ENCODE data around the gene KCTD16. TPM values are rescaled to one million over a fixed set of nuclear protein-coding genes. Genes with fewer than 3 reads are reported as not detected.

KCTD16 gene
- polyA plus RNA-seq, 1 donor (not counting 4 experiments of a cell fraction or from before 2014, with no cell fraction given): 0.04 TPM

DNA sequence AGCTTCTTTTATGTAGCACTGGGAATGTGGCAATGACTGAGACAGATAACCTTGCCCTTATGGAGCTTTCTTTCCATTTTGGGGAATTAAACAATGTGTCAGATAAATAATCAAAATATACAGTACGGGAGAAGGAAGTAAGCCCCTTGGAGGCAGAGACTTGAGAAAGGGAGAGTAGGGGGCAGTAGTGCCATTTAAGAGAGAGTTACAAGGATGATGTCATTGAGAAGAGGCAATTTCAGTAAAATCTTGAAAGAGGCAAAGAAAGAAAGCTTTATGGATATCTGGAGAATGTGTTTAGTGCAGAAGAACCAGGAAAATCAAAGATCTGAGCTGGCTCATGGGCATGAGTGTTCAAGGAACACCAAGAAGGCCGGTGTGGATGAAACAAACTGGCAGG is 77.3 kb downstream of the KCTD16 start:
- no peak overlapping the region for H3K4me3 ChIP-seq (ENCODE audit: control insufficient read depth in 2 of 3, extremely low read depth in 1 of 3, insufficient read depth in 2 of 3, low read depth in 1 of 3, low read length in 3 of 3)
- H3K27ac ChIP-seq (ENCODE audit: control insufficient read depth, insufficient read depth, low read length): no peak overlapping the region
- dilution Hi-C loops (cut with MboI; ENCODE audit: extremely low pct_ligation_motif_present, low sequenced_read_pairs): no loop called here
- TF ChIP-seq, protein P1, sequence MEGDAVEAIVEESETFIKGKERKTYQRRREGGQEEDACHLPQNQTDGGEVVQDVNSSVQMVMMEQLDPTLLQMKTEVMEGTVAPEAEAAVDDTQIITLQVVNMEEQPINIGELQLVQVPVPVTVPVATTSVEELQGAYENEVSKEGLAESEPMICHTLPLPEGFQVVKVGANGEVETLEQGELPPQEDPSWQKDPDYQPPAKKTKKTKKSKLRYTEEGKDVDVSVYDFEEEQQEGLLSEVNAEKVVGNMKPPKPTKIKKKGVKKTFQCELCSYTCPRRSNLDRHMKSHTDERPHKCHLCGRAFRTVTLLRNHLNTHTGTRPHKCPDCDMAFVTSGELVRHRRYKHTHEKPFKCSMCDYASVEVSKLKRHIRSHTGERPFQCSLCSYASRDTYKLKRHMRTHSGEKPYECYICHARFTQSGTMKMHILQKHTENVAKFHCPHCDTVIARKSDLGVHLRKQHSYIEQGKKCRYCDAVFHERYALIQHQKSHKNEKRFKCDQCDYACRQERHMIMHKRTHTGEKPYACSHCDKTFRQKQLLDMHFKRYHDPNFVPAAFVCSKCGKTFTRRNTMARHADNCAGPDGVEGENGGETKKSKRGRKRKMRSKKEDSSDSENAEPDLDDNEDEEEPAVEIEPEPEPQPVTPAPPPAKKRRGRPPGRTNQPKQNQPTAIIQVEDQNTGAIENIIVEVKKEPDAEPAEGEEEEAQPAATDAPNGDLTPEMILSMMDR (optimal IDR thresholded peaks at IDR 0.05 in 1 of 3, IDR thresholded peaks at IDR 0.05 in 1 of 3, conservative IDR thresholded peaks at IDR 0.05 in 1 of 3; ENCODE audit: extremely low read depth in 1 of 3, insufficient read depth in 2 of 3, low read length in 3 of 3): no peak
- no peak for TF ChIP-seq EZH2 (IDR thresholded peaks at IDR 0.05; ENCODE audit: low read length)
- no peak overlapping the region for H3K4me2 ChIP-seq (ENCODE audit: control insufficient read depth, extremely low read depth, insufficient read depth, low read depth, low read length)
- no peaks in the 10 kb centered on the region for H3K27me3 ChIP-seq (ENCODE audit: control insufficient read depth, extremely low read depth, insufficient read depth, low read length)
- DNase-seq (ENCODE audit: low read depth, low spot score) (no peak), FAIRE-seq (no peak)
- H3K9me3 ChIP-seq (ENCODE audit: control insufficient read depth, low read depth, low read length): no peaks in the 10 kb centered on the region
- no peaks in the 10 kb centered on the region for H3K9me1 ChIP-seq (ENCODE audit: control insufficient read depth, extremely low read depth, insufficient read depth, low read length)
- H3K36me3 ChIP-seq (ENCODE audit: control insufficient read depth in 2 of 2, extremely low read depth in 1 of 2, insufficient read depth in 2 of 2, low read length in 2 of 2): no peaks in the 10 kb centered on the region
- no peaks in the 10 kb centered on the region for H3K4me1 ChIP-seq (ENCODE audit: control insufficient read depth, extremely low read depth, insufficient read depth, low read length)
- no peaks in the 10 kb centered on the region for H3K79me2 ChIP-seq (ENCODE audit: control insufficient read depth, insufficient read depth, low read length)
- H2AFZ ChIP-seq (ENCODE audit: control insufficient read depth, low read length): no peak overlapping the region
- H3K9ac ChIP-seq (ENCODE audit: control insufficient read depth, extremely low read depth, insufficient read depth, low read length): no peak overlapping the region
- no peaks in the 10 kb centered on the region for H4K20me1 ChIP-seq (ENCODE audit: control insufficient read depth, extremely low read depth, insufficient read depth, low read length)

DNA sequence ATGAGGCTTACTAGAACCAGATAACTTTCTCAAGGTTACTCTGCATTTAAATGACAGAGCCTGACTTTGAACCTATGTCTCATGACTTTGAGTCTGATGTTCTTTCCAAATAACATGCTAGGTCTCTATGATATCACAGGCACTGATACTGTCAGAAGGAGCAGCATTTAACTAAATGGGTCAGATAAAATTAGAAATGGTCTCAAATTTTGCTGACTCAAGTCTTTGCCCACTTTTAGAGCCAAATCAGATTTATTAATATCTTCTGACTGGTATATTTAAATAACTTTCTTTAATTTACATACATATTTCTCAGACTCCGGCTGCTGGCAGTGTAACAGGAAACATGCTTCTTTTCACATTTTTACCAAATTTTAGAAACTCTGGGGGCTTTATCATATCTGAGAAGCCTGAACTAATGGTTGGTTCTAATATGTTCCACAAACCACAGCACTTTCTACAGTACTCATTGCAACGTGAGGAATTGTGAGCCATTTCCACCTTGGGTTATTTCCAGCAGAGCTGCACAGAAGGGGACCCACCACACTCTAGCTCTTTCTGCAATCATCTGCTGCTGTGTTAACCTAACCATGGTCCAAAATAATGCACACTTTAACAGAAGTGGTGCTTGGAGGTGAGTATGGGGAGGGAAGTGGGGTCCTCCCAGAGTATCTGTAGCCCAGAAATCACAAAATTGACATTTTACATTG is 79.2 kb downstream of the KCTD16 start:
- Histone ChIP-seq H3K27me3 (ENCODE audit: control insufficient read depth, extremely low read depth, insufficient read depth, low read length) (no peaks in the 10 kb centered on the region), H3K27ac (ENCODE audit: control insufficient read depth, insufficient read depth, low read length) (no peak overlapping the region), H3K9me3 (ENCODE audit: control insufficient read depth, low read depth, low read length) (no peaks in the 10 kb centered on the region), H3K36me3 (ENCODE audit: control insufficient read depth in 2 of 2, extremely low read depth in 1 of 2, insufficient read depth in 2 of 2, low read length in 2 of 2) (no peaks in the 10 kb centered on the region), H3K79me2 (ENCODE audit: control insufficient read depth, insufficient read depth, low read length) (no peaks in the 10 kb centered on the region), H2AFZ (ENCODE audit: control insufficient read depth, low read length) (no peak overlapping the region), H4K20me1 (ENCODE audit: control insufficient read depth, extremely low read depth, insufficient read depth, low read length) (no peaks in the 10 kb centered on the region), H3K9ac (ENCODE audit: control insufficient read depth, extremely low read depth, insufficient read depth, low read length) (no peak overlapping the region), H3K4me1 (ENCODE audit: control insufficient read depth, extremely low read depth, insufficient read depth, low read length) (no peaks in the 10 kb centered on the region), H3K4me2 (ENCODE audit: control insufficient read depth, extremely low read depth, insufficient read depth, low read depth, low read length) (no peak overlapping the region), H3K4me3 (ENCODE audit: control insufficient read depth in 2 of 3, extremely low read depth in 1 of 3, insufficient read depth in 2 of 3, low read depth in 1 of 3, low read length in 3 of 3) (no peak overlapping the region), H3K9me1 (ENCODE audit: control insufficient read depth, extremely low read depth, insufficient read depth, low read length) (no peaks in the 10 kb centered on the region)
- TF ChIP-seq, protein P1 (optimal IDR thresholded peaks at IDR 0.05 in 1 of 3, IDR thresholded peaks at IDR 0.05 in 1 of 3, conservative IDR thresholded peaks at IDR 0.05 in 1 of 3; ENCODE audit: extremely low read depth in 1 of 3, insufficient read depth in 2 of 3, low read length in 3 of 3): no peak
- TF ChIP-seq EZH2 (IDR thresholded peaks at IDR 0.05; ENCODE audit: low read length): no peak
- dilution Hi-C loops (cut with MboI; ENCODE audit: extremely low pct_ligation_motif_present, low sequenced_read_pairs): no loop called here
- no peak for DNase-seq (ENCODE audit: low read depth, low spot score)
- FAIRE-seq: no peak
